Measurements from ENCODE around the gene DCUN1D2. TPM values are rescaled to one million over a fixed set of nuclear protein-coding genes. Genes with fewer than 3 reads are reported as not detected.

The DCUN1D2 gene
- total and polyA plus RNA-seq, 8 donors: 4.8 to 18.3 (median 8.3) TPM

- ATAC-seq (no peak), FAIRE-seq (no peak), DNase-seq (no peak)
- H3K27me3 ChIP-seq: no peaks in the 10 kb centered on the region
- H3K36me3 ChIP-seq: peaks cover 0 to 12% (median 2%) of the 10 kb centered on the region in 3 donors
- intact Hi-C loops (cut with DNase I): no loop called here
- no peak for TF ChIP-seq CTCF (IDR thresholded peaks at IDR 0.05)
- H3K27ac ChIP-seq: no peak overlapping the region
- no peak overlapping the region for H3K4me3 ChIP-seq
- H3K9me3 ChIP-seq: no peaks in the 10 kb centered on the region
- no peaks in the 10 kb centered on the region for H3K4me1 ChIP-seq
- WGBS, 2 donors: 90 to 91% methylated on average over 11 to 12 of the region's 12 CpGs
Measured at GRCh38 chr13:113534236-113534860, 43.8 kb upstream of the DCUN1D2 start.

- intact Hi-C loops (cut with DNase I): no loop called here
- no peaks in the 10 kb centered on the region for H3K27me3 ChIP-seq
- no peak overlapping the region for H3K4me3 ChIP-seq
- ATAC-seq (no peak), FAIRE-seq (no peak), DNase-seq (no peak)
- H3K27ac ChIP-seq: no peak overlapping the region
- no peak for TF ChIP-seq CTCF (IDR thresholded peaks at IDR 0.05)
- no peaks in the 10 kb centered on the region for H3K4me1 ChIP-seq
- H3K36me3 ChIP-seq: peaks cover 0 to 11% (median 2%) of the 10 kb centered on the region in 3 donors
- WGBS, 2 donors: 82 to 89% methylated on average over 24 of the region's 24 CpGs
- H3K9me3 ChIP-seq: no peaks in the 10 kb centered on the region
Measured at GRCh38 chr13:113533161-113533840, 42.8 kb upstream of the DCUN1D2 start.

- H3K9me3 ChIP-seq: no peaks in the 10 kb centered on the region
- H3K27me3 ChIP-seq: no peaks in the 10 kb centered on the region
- no peak for DNase-seq
- intact Hi-C loops (cut with DNase I): no loop called here
- TF ChIP-seq CTCF (IDR thresholded peaks at IDR 0.05): no peak
- H3K4me1 ChIP-seq: no peaks in the 10 kb centered on the region
- H3K27ac ChIP-seq: no peak overlapping the region
- FAIRE-seq: no peak
- H3K4me3 ChIP-seq: no peak overlapping the region
- peaks cover 0 to 11% (median 2%) of the 10 kb centered on the region in 3 donors for H3K36me3 ChIP-seq
- 74 to 77% methylated on average over 15 to 16 of the region's 16 CpGs for WGBS, 2 donors
- ATAC-seq: peak in 1 of 4 donors; percentile 51
Measured at GRCh38 chr13:113532156-113532806, 41.8 kb upstream of the DCUN1D2 start.

- TF ChIP-seq CTCF (IDR thresholded peaks at IDR 0.05): no peak
- intact Hi-C loops (cut with DNase I): no loop called here
- no peak for DNase-seq
- no peak for ATAC-seq
- no peaks in the 10 kb centered on the region for H3K9me3 ChIP-seq
- no peak for FAIRE-seq
- no peaks in the 10 kb centered on the region for H3K27me3 ChIP-seq
- WGBS, 2 donors: 96 to 98% methylated on average over 49 of the region's 49 CpGs
- no peaks in the 10 kb centered on the region for H3K4me1 ChIP-seq
- no peak overlapping the region for H3K4me3 ChIP-seq
- peaks cover 0 to 14% (median 1%) of the 10 kb centered on the region in 3 donors for H3K36me3 ChIP-seq
- no peak overlapping the region for H3K27ac ChIP-seq
Measured at GRCh38 chr13:113531041-113531873, 40.7 kb upstream of the DCUN1D2 start.

All from pancreas (tissue), 10 donors.